Ovary (tissue), 3 donors: Measurements from ENCODE around the gene HAPLN1.

Experiments used
- EP300 ChIP-seq: sonication (generic); formaldehyde crosslinking; IDR thresholded peaks from one replicate; pipeline ENCODE4 v1.6.1; 2017; ENCODE audit warnings: antibody characterized with exemption
- POLR2A ChIP-seq: fragments of 450-650 bp; IDR thresholded peaks from one replicate; pipeline ENCODE4 v1.6.1; 2017; ENCODE audit warnings: antibody characterized with exemption, mild to moderate bottlenecking, moderate library complexity
- TF ChIP-seq, protein P1 (sequence below), 3 donors: fragments of 450-650 bp in 2 of 3; fragments of 200-600 bp in 1 of 3; IDR thresholded peaks; one replicate each; pipeline versions ENCODE4 v1.5.1 to v1.8.0; 2016 to 2022; ENCODE audit warnings: antibody characterized with exemption in 3 of 3, mild to moderate bottlenecking in 1 of 3
- donor health status: DM: no; HTN: no; CAD: no.

DNA sequence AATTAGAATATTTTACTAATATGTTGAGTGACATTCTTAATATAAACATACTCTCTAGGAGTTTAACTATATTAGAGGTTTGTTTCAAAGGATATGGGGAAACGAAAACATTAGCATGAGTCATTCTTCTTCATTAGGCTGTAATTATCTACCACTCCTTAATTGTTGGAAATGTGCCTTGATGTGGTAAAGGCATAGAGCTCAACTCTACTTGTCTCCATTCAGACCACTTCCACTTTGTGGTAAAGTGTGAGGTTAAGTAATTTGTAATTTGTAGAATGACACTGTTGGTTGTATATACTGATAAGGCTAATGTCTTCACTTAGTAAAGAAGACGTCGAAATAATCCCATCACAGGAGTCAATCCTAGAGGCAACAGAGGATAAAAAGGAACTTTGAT, 58.1 kb downstream of the HAPLN1 start:
- TF ChIP-seq, protein P1, sequence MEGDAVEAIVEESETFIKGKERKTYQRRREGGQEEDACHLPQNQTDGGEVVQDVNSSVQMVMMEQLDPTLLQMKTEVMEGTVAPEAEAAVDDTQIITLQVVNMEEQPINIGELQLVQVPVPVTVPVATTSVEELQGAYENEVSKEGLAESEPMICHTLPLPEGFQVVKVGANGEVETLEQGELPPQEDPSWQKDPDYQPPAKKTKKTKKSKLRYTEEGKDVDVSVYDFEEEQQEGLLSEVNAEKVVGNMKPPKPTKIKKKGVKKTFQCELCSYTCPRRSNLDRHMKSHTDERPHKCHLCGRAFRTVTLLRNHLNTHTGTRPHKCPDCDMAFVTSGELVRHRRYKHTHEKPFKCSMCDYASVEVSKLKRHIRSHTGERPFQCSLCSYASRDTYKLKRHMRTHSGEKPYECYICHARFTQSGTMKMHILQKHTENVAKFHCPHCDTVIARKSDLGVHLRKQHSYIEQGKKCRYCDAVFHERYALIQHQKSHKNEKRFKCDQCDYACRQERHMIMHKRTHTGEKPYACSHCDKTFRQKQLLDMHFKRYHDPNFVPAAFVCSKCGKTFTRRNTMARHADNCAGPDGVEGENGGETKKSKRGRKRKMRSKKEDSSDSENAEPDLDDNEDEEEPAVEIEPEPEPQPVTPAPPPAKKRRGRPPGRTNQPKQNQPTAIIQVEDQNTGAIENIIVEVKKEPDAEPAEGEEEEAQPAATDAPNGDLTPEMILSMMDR (IDR thresholded peaks at IDR 0.05): no peak
- TF ChIP-seq POLR2A: no peak
- TF ChIP-seq EP300: no peak
